T-cell (primary cell): ENCODE measurements around the gene SPECC1. TPM values are rescaled to one million over a fixed set of nuclear protein-coding genes. Genes with fewer than 3 reads are reported as not detected.

Experiments used
- ATAC-seq, 4 experiments: fragments of 200-7000 bp in 3 of 4; fragments of 150-1000 bp in 1 of 4; cut with Tn5 transposase; replicated peaks in 1 of 4; 1 replicate in 3 of 4; 2 replicates in 1 of 4; pipeline ENCODE4 v1.10.0; 2021; ENCODE audit warnings: moderate library complexity in 3 of 4, mild to moderate bottlenecking in 2 of 4, moderate number of reproducible peaks in 1 of 4
- CTCF ChIA-PET, 2 donors: fragments of 300-600 bp; sonication (Branson Sonifier 250); formaldehyde crosslinking; loops; one replicate each; lab custom pipeline; 2022; ENCODE audit warnings: antibody characterized with exemption in 2 of 2; lab: Charles Lee
- POLR2A ChIA-PET, 2 donors: fragments of 300-600 bp; sonication (Branson Sonifier 250); formaldehyde crosslinking; loops; one replicate each; lab custom pipeline; 2022; ENCODE audit warnings: antibody characterized with exemption in 2 of 2; lab: Charles Lee
- DNase-seq, 35 experiments: peaks; one replicate each; pipeline versions ENCODE4 v3.0.0 to v3.0.0-alpha.2; 2013 to 2023
- H3K27ac ChIP-seq: one replicate; pipeline ENCODE4 v1.5.1; 2013; ENCODE audit warnings: low read length
- H3K27me3 ChIP-seq, 2 experiments: replicated peaks in 1 of 2; 1 replicate in 1 of 2; 2 replicates in 1 of 2; pipeline versions ENCODE4 v1.6.1 to v1.7.0; 2013; ENCODE audit warnings: low read length in 1 of 2, mixed read lengths in 1 of 2; ENCODE audit not compliant: control insufficient read depth in 2 of 2, insufficient read depth in 2 of 2; ENCODE audit errors: extremely low read depth in 1 of 2
- H3K36me3 ChIP-seq, 2 donors: 1 replicate in 1 of 2; 2 replicates in 1 of 2; pipeline versions ENCODE4 v1.6.1 to v1.7.0; 2013; ENCODE audit warnings: low read length in 1 of 2; ENCODE audit not compliant: control insufficient read depth in 2 of 2, insufficient read depth in 1 of 2; ENCODE audit errors: extremely low read depth in 1 of 2
- H3K4me1 ChIP-seq, 2 experiments: 1 replicate in 1 of 2; 2 replicates in 1 of 2; pipeline versions ENCODE4 v1.6.1 to v1.7.0; 2013; ENCODE audit warnings: low read length in 2 of 2, mixed read lengths in 1 of 2; ENCODE audit not compliant: insufficient read depth in 2 of 2, control insufficient read depth in 1 of 2; ENCODE audit errors: extremely low read depth in 1 of 2
- H3K4me3 ChIP-seq, 2 donors: 1 replicate in 1 of 2; 2 replicates in 1 of 2; pipeline versions ENCODE4 v1.5.1 to v1.7.0; 2013; ENCODE audit warnings: mild to moderate bottlenecking in 2 of 2, low read length in 1 of 2, moderate library complexity in 1 of 2; ENCODE audit not compliant: control insufficient read depth in 1 of 2; ENCODE audit errors: extremely low read depth in 1 of 2
- H3K9me3 ChIP-seq: 2 replicates; pipeline ENCODE4 v1.7.0; 2013
- H3K27ac Mint-ChIP-seq, 2 donors: one replicate each; pipeline ENCODE4 v1.8.0; 2020 to 2021; ENCODE audit warnings: mild to moderate bottlenecking in 2 of 2, mixed read lengths in 2 of 2
- H3K27me3 Mint-ChIP-seq, 2 donors: one replicate each; pipeline ENCODE4 v1.8.0; 2021 to 2022; ENCODE audit warnings: mixed read lengths in 2 of 2
- H3K36me3 Mint-ChIP-seq: one replicate; pipeline ENCODE4 v1.8.0; 2021; ENCODE audit warnings: mixed read lengths
- H3K4me1 Mint-ChIP-seq, 3 donors: one replicate each; pipeline ENCODE4 v1.8.0; 2020 to 2022; ENCODE audit warnings: mixed read lengths in 3 of 3, mild to moderate bottlenecking in 1 of 3
- H3K4me3 Mint-ChIP-seq, 3 donors: one replicate each; pipeline ENCODE4 v1.8.0; 2020 to 2022; ENCODE audit warnings: mild to moderate bottlenecking in 3 of 3, mixed read lengths in 3 of 3, moderate library complexity in 3 of 3
- H3K9me3 Mint-ChIP-seq, 3 donors: one replicate each; pipeline ENCODE4 v1.8.0; 2020 to 2022; ENCODE audit warnings: mixed read lengths in 3 of 3
- WGBS: methylation state at CpG from one replicate; pipeline ENCODE4 v1.1.5; 2013; ENCODE audit warnings: missing lambda C conversion rate; ENCODE audit not compliant: insufficient coverage; 5-methylcytosine and 5-hydroxymethylcytosine counted together
- total RNA-seq, 35 experiments: library from RNA in 6 of 35; stranded (reverse) in 6 of 35; fragments of 120-200 nt in 1 of 35; gene quantifications; one replicate each; pipeline versions ENCODE4 v1.2.1 to v1.2.4 and lab custom pipeline; 2013 to 2026

The SPECC1 gene
- total RNA-seq, 5 donors from 2014 or later (not counting 1 experiment from before 2014, with no cell fraction given), result 3.9 to 12.9 (median 6.0) TPM

DNA sequence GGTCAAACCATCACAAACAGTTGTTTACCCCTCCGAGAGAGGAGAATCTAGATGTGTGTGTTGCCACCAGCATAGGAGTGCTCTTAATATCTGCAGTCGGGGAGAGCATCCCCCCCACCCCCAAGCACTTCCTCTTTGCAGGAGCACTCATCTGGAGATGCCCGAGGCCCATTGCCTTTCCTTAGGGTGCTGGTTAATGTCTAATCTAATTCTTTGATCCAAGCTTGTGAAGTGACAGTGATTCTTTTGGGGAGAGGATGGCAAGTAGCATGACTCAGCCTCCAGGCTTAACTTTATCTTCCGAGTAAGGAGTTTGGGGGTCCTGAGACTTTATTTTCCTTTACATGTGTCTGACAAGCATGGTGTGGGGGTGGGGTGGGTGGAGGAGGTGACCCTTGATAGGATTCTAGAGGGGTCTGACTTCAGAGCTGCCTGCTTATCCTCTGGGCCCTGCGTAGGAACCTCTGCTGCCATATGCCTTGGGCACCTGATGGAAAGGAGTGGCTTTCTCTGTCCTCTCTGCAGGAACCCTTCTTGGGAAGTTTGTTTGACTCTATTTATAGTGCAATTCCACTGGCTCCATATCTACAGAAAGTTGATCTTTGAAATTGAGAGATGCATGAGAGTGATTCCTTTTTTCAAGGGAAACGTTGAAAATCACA lies 207.1 kb downstream of the SPECC1 start:
- no peaks in the 10 kb centered on the region for H3K36me3 ChIP-seq
- 100% methylated on average over 2 of the region's 6 CpGs for WGBS
- no peaks in the 10 kb centered on the region for H3K4me1 ChIP-seq
- Mint-ChIP-seq H3K27ac (no peak overlapping the region), H3K27me3 (no peaks in the 10 kb centered on the region), H3K9me3 (peaks cover 0 to 5% (median 0%) of the 10 kb centered on the region in 3 donors), H3K4me1 (no peaks in the 10 kb centered on the region), H3K36me3 (peaks cover 5% of the 10 kb centered on the region), H3K4me3 (no peak overlapping the region)
- H3K4me3 ChIP-seq, result no peak overlapping the region
- CTCF ChIA-PET, result no interaction called here
- H3K27ac ChIP-seq, result no peak overlapping the region
- DNase-seq (no peak), ATAC-seq (no peak)
- H3K9me3 ChIP-seq, result no peaks in the 10 kb centered on the region
- POLR2A ChIA-PET, result no interaction called here
- H3K27me3 ChIP-seq, result no peaks in the 10 kb centered on the region

DNA sequence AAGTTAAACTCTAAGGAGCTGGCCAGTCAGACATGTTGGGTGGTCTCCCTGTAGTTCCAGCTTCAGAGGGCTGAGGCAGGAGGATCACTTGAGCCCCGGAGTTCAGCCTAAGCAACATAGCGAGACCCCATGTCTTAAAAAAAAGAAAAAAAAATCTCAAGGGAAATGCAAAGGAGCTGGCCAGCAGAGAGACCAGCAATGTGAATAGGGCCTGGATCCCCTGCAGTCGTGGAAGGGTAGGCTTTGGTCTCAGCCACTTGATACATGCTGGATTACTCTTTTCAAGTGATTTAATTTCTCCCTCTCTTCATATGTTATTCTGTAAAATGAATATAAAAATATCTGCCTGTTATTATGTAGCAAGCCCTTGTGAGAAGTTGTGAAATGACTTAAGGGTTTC lies 207.7 kb downstream of the SPECC1 start:
- POLR2A ChIA-PET, result interaction anchor here in 1 of 2 donors (0.6 kb wide), 1 partner anchor 82 kb away, joined by 3 read pairs; no protein-coding TSS in a partner anchor

DNA sequence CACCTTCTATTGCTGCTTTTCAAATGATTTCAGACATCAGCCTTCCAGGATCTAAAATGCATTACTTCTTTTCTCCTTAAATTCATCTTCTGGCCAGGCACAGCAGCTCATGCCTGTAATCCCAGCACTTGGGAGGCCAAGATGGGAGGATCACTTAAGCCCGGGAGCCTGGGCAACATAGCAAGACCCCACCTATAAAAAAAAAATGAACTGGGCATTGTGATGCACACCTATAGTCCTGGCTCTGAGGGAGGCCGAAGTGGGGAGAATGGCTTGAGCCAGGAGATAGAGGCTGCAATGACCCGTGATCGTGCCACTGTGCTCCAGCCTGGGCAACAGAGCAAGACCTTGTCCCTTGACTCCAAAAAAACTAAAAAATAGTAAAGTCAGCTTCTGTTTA lies 208.5 kb downstream of the SPECC1 start:
- Mint-ChIP-seq H3K4me3 (no peak overlapping the region), H3K36me3 (no peaks in the 10 kb centered on the region), H3K27me3 (peaks cover 0 to 3% of the 10 kb centered on the region in 2 donors), H3K9me3 (no peaks in the 10 kb centered on the region), H3K27ac (no peak overlapping the region), H3K4me1 (no peaks in the 10 kb centered on the region)
- no peaks in the 10 kb centered on the region for H3K4me1 ChIP-seq
- DNase-seq (no peak), ATAC-seq (no peak)
- H3K36me3 ChIP-seq, result no peaks in the 10 kb centered on the region
- no CpG with 5 or more reads among the region's 4 CpGs for WGBS
- no peak overlapping the region for H3K27ac ChIP-seq
- ChIA-PET CTCF (no interaction called here), POLR2A (no interaction called here)
- no peak overlapping the region for H3K4me3 ChIP-seq
- H3K27me3 ChIP-seq, result no peaks in the 10 kb centered on the region
- no peaks in the 10 kb centered on the region for H3K9me3 ChIP-seq

More for the DNA sequence above, 207.7 kb downstream of the SPECC1 start:
- H3K27ac Mint-ChIP-seq, result no peak overlapping the region
- Histone ChIP-seq H3K4me1 (no peaks in the 10 kb centered on the region), H3K27ac (no peak overlapping the region), H3K36me3 (no peaks in the 10 kb centered on the region), H3K9me3 (no peaks in the 10 kb centered on the region), H3K4me3 (no peak overlapping the region), H3K27me3 (no peaks in the 10 kb centered on the region)
- H3K36me3 Mint-ChIP-seq, result peaks cover 5% of the 10 kb centered on the region
- H3K9me3 Mint-ChIP-seq, result peaks cover 0 to 5% (median 0%) of the 10 kb centered on the region in 3 donors
- no peak overlapping the region for H3K4me3 Mint-ChIP-seq
- H3K4me1 Mint-ChIP-seq, result no peaks in the 10 kb centered on the region
- peaks cover 0 to 3% of the 10 kb centered on the region in 2 donors for H3K27me3 Mint-ChIP-seq
- 100% methylated on average over 2 of the region's 3 CpGs for WGBS
- no peak for DNase-seq
- ATAC-seq, result no peak
- CTCF ChIA-PET, result no interaction called here

DNA sequence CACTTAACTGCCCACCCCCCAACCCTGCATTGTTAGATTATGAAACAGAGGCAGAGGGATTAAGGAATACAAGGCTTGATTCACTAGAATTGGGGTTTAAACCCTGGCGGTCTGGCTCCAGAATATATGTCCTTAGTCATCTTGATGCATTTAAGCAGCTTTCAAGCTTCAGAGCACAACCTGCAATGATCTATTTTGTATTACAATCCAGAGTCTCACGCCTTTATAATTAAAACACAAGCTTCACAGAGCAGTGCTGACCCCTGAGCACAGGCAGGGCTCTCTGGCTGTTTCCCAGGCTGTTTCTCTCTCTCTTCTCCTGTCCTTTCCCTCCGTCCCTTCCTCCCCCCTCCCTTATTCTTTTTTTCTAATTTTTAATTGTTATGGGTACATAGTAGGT lies 209.1 kb downstream of the SPECC1 start:
- no peaks in the 10 kb centered on the region for H3K4me1 Mint-ChIP-seq
- ATAC-seq (no peak), DNase-seq (no peak)
- ChIA-PET POLR2A (no interaction called here), CTCF (no interaction called here)
- Histone ChIP-seq H3K4me3 (no peak overlapping the region), H3K4me1 (no peaks in the 10 kb centered on the region), H3K36me3 (no peaks in the 10 kb centered on the region), H3K9me3 (no peaks in the 10 kb centered on the region), H3K27ac (no peak overlapping the region), H3K27me3 (no peaks in the 10 kb centered on the region)
- 89% methylated on average over 2 of the region's 3 CpGs for WGBS
- peaks cover 0 to 3% of the 10 kb centered on the region in 2 donors for H3K27me3 Mint-ChIP-seq
- no peak overlapping the region for H3K27ac Mint-ChIP-seq
- H3K36me3 Mint-ChIP-seq, result no peaks in the 10 kb centered on the region
- no peak overlapping the region for H3K4me3 Mint-ChIP-seq
- H3K9me3 Mint-ChIP-seq, result no peaks in the 10 kb centered on the region

DNA sequence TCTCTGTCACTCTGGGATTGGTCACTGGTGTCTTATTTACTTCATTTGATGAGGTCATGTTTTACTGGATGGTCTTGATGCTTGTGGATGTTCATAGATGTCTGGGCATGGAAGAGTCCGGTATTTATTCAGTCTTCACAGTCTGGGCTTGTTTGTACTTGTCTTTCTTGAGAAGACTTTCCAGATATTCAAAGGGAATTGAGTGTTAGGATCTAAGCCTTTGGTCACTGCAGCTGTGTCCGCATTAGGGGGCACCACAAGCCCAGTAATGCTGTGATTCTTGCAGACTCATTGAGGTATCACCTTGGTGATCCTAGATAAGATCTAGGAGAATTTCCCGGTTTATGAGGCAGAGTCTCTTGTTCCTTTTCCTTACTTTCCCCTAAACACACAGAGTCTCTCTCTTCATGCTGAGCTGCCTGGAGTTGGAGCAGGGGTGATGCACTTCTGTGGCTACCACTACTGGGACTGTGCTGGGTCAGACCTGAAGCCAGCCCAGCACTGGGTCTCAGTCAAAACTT lies 214.7 kb downstream of the SPECC1 start:
- H3K4me1 Mint-ChIP-seq, result peaks cover 7 to 19% (median 15%) of the 10 kb centered on the region in 3 donors
- ChIA-PET POLR2A (no interaction called here), CTCF (no interaction called here)
- ATAC-seq (no peak), DNase-seq (no peak)
- peaks cover 4 to 8% of the 10 kb centered on the region in 2 experiments for H3K4me1 ChIP-seq
- H3K4me3 ChIP-seq, result no peak overlapping the region
- H3K27ac ChIP-seq, result no peak overlapping the region
- peak overlapping the region in 1 of 2 donors; percentile 53 for H3K27ac Mint-ChIP-seq
- peaks cover 0 to 3% of the 10 kb centered on the region in 2 donors for H3K27me3 Mint-ChIP-seq
- no peaks in the 10 kb centered on the region for H3K36me3 ChIP-seq
- peaks cover 0 to 6% of the 10 kb centered on the region in 2 experiments for H3K27me3 ChIP-seq
- no peaks in the 10 kb centered on the region for H3K9me3 Mint-ChIP-seq
- WGBS, result no CpG with 5 or more reads among the region's 3 CpGs
- no peaks in the 10 kb centered on the region for H3K9me3 ChIP-seq
- H3K36me3 Mint-ChIP-seq, result no peaks in the 10 kb centered on the region
- no peak overlapping the region for H3K4me3 Mint-ChIP-seq

- Mint-ChIP-seq H3K4me3 (no peak overlapping the region), H3K4me1 (peaks cover 7 to 19% (median 15%) of the 10 kb centered on the region in 3 donors), H3K27me3 (peaks cover 0 to 3% of the 10 kb centered on the region in 2 donors), H3K9me3 (no peaks in the 10 kb centered on the region), H3K36me3 (no peaks in the 10 kb centered on the region), H3K27ac (no peak overlapping the region)
- CTCF ChIA-PET, result no interaction called here
- Histone ChIP-seq H3K4me3 (no peak overlapping the region), H3K27me3 (peaks cover 0 to 6% of the 10 kb centered on the region in 2 experiments), H3K9me3 (no peaks in the 10 kb centered on the region), H3K27ac (no peak overlapping the region), H3K36me3 (no peaks in the 10 kb centered on the region), H3K4me1 (peaks cover 4 to 8% of the 10 kb centered on the region in 2 experiments)
- POLR2A ChIA-PET, result no interaction called here
- ATAC-seq (no peak), DNase-seq (no peak)
- WGBS, result 100% methylated on average over 2 of the region's 3 CpGs
Measured at GRCh38 chr17:20224379-20224778, 215.2 kb downstream of the SPECC1 start.
